CD4-positive, alpha-beta T cell treated with Interleukin-15 for 4 hours (primary cell): Measurements from ENCODE around the gene ADAM12.

Experiments used
- DNase-seq: peaks from one replicate; pipeline ENCODE4 v3.0.0-alpha.2; 2020; ENCODE audit warnings: low spot score

Gene ADAM12

GRCh38 chr10:126387931-126388911 lies at the start of gene ADAM12:
TSS of gene ADAM12 (minus strand) at chr10:126388477. CDS start at chr10:126388145, 332 bp downstream.
- DNase-seq, result no peak

- DNase-seq, result no peak
Observed at GRCh38 chr10:126437635-126438406, 49.5 kb upstream of the ADAM12 start.

GRCh38 chr10:126434235-126434634 lies 46.0 kb upstream of the ADAM12 start:
- DNase-seq, result no peak

GRCh38 chr10:126433351-126433750 lies 45.1 kb upstream of the ADAM12 start:
- DNase-seq, result no peak

- no peak for DNase-seq
Observed at GRCh38 chr10:126432507-126432906, 44.2 kb upstream of the ADAM12 start.

- DNase-seq, result no peak
Observed at GRCh38 chr10:126431816-126432215, 43.5 kb upstream of the ADAM12 start.

GRCh38 chr10:126430512-126430911 lies 42.2 kb upstream of the ADAM12 start:
- no peak for DNase-seq

GRCh38 chr10:126429275-126429674 lies 41.0 kb upstream of the ADAM12 start:
- DNase-seq, result no peak

- no peak for DNase-seq
Observed at GRCh38 chr10:126425489-126426065, 37.3 kb upstream of the ADAM12 start.

GRCh38 chr10:126425032-126425431 lies 36.8 kb upstream of the ADAM12 start:
- DNase-seq, result no peak

- no peak for DNase-seq
Observed at GRCh38 chr10:126423732-126424491, 35.6 kb upstream of the ADAM12 start.

- DNase-seq, result no peak
Observed at GRCh38 chr10:126422567-126422966, 34.3 kb upstream of the ADAM12 start.

GRCh38 chr10:126421756-126422256 lies 33.5 kb upstream of the ADAM12 start:
- no peak for DNase-seq

- DNase-seq, result no peak
Observed at GRCh38 chr10:126420567-126421300, 32.5 kb upstream of the ADAM12 start.

GRCh38 chr10:126417220-126417825 lies 29.0 kb upstream of the ADAM12 start:
- DNase-seq, result no peak

- DNase-seq, result no peak
Observed at GRCh38 chr10:126409821-126410220, 21.5 kb upstream of the ADAM12 start.

GRCh38 chr10:126408953-126409641 lies 20.8 kb upstream of the ADAM12 start:
- DNase-seq, result no peak

GRCh38 chr10:126407831-126408230 lies 19.6 kb upstream of the ADAM12 start:
- no peak for DNase-seq

GRCh38 chr10:126405239-126405775 lies 17.0 kb upstream of the ADAM12 start:
- DNase-seq, result no peak
